Naive B cell (primary cell): ENCODE results near the gene ZBED4. TPM values are rescaled to one million over a fixed set of nuclear protein-coding genes. Genes with fewer than 3 reads are reported as not detected.

Experiments used
- ATAC-seq, 2 donors: fragments of 150-1000 bp; cut with Tn5 transposase; 2 replicates each; pipeline ENCODE4 v1.10.0; 2021; ENCODE audit warnings: low read depth in 2 of 2, mild to moderate bottlenecking in 2 of 2, moderate library complexity in 2 of 2
- DNase-seq: peaks from one replicate; pipeline ENCODE4 v3.0.0; 2022
- H3K27ac Mint-ChIP-seq, 6 donors: one replicate each; pipeline ENCODE4 v1.8.0; 2020 to 2022; ENCODE audit warnings: mild to moderate bottlenecking in 6 of 6, mixed read lengths in 6 of 6, moderate library complexity in 5 of 6, inconsistent platforms in 2 of 6
- H3K27me3 Mint-ChIP-seq, 3 donors: one replicate each; pipeline ENCODE4 v1.8.0; 2021 to 2022; ENCODE audit warnings: mixed read lengths in 3 of 3, mild to moderate bottlenecking in 1 of 3
- H3K36me3 Mint-ChIP-seq, 2 donors: one replicate each; pipeline ENCODE4 v1.8.0; 2020 to 2022; ENCODE audit warnings: mixed read lengths in 2 of 2, inconsistent platforms in 1 of 2, mild to moderate bottlenecking in 1 of 2
- H3K4me1 Mint-ChIP-seq, 3 donors: one replicate each; pipeline ENCODE4 v1.8.0; 2020 to 2022; ENCODE audit warnings: mixed read lengths in 3 of 3, inconsistent platforms in 1 of 3, mild to moderate bottlenecking in 1 of 3, moderate library complexity in 1 of 3
- H3K4me3 Mint-ChIP-seq, 8 donors: one replicate each; pipeline ENCODE4 v1.8.0; 2020 to 2022; ENCODE audit warnings: mild to moderate bottlenecking in 8 of 8, mixed read lengths in 8 of 8, moderate library complexity in 8 of 8, inconsistent platforms in 2 of 8
- H3K9me3 Mint-ChIP-seq, 7 donors: one replicate each; pipeline ENCODE4 v1.8.0; 2020 to 2022; ENCODE audit warnings: mixed read lengths in 7 of 7, mild to moderate bottlenecking in 5 of 7, inconsistent platforms in 2 of 7, moderate library complexity in 1 of 7
- polyA plus RNA-seq, 6 donors: library from polyadenylated mRNA; unstranded; fragments of 300-500 nt; fragmentation: Illumina TruSeq; gene quantifications; one replicate each; pipeline ENCODE4 v1.2.3, GENCODE V29; 2021; ENCODE audit warnings: low read depth in 6 of 6

Gene ZBED4
- polyA plus RNA-seq, 6 donors from 2014 or later = 3.8 to 10.3 (median 6.1) TPM

DNA sequence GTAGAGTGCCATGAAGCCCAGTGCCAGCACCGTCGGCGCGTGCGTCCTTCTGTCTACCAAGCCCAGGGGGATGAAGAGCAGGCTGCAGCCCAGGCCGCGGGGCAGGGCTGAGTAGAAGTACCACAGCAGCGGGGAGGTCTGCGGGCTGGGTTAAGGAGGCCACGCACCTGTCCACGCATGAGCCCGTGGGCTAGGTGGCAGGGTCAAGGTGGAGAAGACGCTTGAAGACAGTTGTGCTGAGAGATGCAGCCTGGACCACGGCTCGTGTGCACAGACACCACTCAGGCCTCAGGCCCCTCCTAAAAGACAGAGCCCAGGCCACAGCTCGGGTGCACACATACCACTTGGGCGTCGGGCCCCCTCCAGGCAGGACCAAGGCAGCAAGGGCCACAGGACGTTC, 54.2 kb downstream of the ZBED4 start:
- ATAC-seq (no peak), DNase-seq (no peak)
- H3K36me3 Mint-ChIP-seq = peaks cover 6 to 11% of the 10 kb centered on the region in 2 donors
- no peak overlapping the region for H3K4me3 Mint-ChIP-seq
- H3K27me3 Mint-ChIP-seq = no peaks in the 10 kb centered on the region
- H3K27ac Mint-ChIP-seq = peak overlapping the region in 3 of 6 donors; percentile 19 to 73 (median 42)
- peaks cover 6 to 13% (median 7%) of the 10 kb centered on the region in 3 donors for H3K4me1 Mint-ChIP-seq
- H3K9me3 Mint-ChIP-seq = no peaks in the 10 kb centered on the region

DNA sequence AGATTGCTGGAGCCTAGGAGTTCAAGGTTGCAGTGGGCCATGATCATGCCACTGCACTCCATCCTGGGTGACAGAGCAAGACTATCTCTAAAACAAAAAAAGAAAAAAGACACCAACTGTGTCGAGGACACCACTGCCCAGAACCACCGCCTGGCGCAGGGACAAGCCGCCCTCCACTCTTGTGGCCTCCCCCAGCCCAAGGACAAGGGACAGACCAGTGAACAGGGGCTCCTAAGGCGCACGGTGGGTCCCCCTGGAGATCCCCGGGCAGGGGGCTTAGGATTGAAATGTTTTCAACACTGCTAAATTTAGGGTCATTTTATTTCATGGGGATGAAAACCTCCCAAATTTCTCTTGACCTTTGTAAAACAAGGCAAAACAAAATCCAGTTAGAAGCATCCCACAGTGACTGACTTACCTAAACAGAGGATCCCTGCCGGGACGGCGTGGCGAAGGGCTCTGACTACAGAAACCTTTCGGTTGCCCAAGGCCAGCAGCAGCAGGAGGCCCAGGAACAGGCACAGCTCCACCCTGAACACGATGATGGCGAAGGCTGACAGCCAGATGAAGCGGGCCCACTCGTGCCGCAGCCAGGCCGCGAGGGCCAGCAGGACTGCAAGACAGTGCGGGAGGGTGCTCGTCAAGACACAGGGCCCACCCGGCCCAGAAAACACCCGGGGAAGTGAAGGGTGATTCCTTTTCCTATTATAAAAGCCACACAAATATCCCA, 56.0 kb downstream of the ZBED4 start:
- DNase-seq (no peak), ATAC-seq (no peak)
- no peak overlapping the region for H3K4me3 Mint-ChIP-seq
- H3K27me3 Mint-ChIP-seq = no peaks in the 10 kb centered on the region
- no peaks in the 10 kb centered on the region for H3K9me3 Mint-ChIP-seq
- H3K4me1 Mint-ChIP-seq = peaks cover 6 to 13% (median 10%) of the 10 kb centered on the region in 3 donors
- H3K36me3 Mint-ChIP-seq = peaks cover 6 to 11% of the 10 kb centered on the region in 2 donors
- no peak overlapping the region for H3K27ac Mint-ChIP-seq

DNA sequence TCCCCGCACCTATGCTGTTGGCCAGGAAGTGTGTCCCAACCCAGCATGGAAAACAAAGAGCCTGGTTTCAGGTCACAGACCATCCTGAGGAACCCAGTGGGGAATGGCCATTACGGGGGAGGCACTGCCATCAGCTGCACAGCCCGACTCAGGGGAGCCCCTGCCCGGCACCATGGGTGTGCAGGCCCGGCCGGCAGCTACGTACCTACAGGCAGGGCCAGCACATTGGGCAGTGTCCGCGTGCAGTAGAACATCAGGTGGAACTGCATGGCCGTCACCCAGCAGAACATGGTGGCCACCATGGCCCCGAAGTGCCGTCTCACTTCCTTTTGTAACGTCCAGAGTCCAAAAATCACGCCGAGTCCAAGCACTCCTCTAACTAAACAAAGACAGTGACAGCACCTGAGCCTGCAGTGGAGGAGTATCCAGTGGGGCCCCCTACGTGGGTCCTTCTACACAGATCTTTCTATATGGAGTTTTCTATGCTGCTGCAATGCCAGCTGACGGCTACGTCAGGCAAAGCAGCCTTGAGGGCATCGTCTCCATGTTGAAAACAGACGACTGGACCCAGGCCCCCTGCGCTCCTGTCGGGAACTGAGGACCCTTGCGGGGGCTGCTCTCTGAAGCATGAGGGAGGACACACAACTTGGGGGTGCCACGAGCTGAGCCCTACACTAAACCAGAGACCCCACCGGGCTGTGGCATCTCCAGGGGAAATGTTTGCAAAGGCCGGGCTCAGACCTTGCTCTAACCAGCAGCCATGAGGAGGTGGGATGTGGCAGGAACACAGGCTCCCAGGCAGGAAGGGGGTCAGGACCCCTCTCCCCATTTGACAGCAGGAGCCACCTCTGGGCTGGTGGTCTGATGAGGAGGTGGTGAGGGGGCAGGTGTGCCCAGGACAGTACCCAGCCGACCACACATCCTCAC, 56.8 kb downstream of the ZBED4 start:
- Mint-ChIP-seq H3K27me3 (no peaks in the 10 kb centered on the region), H3K27ac (peak overlapping the region in 1 of 6 donors; percentile 60), H3K9me3 (no peaks in the 10 kb centered on the region), H3K4me1 (peaks cover 6 to 13% (median 10%) of the 10 kb centered on the region in 3 donors), H3K36me3 (peaks cover 6 to 11% of the 10 kb centered on the region in 2 donors), H3K4me3 (peak overlapping the region in 1 of 8 donors; percentile 12)
- no peak for DNase-seq
- no peak for ATAC-seq

DNA sequence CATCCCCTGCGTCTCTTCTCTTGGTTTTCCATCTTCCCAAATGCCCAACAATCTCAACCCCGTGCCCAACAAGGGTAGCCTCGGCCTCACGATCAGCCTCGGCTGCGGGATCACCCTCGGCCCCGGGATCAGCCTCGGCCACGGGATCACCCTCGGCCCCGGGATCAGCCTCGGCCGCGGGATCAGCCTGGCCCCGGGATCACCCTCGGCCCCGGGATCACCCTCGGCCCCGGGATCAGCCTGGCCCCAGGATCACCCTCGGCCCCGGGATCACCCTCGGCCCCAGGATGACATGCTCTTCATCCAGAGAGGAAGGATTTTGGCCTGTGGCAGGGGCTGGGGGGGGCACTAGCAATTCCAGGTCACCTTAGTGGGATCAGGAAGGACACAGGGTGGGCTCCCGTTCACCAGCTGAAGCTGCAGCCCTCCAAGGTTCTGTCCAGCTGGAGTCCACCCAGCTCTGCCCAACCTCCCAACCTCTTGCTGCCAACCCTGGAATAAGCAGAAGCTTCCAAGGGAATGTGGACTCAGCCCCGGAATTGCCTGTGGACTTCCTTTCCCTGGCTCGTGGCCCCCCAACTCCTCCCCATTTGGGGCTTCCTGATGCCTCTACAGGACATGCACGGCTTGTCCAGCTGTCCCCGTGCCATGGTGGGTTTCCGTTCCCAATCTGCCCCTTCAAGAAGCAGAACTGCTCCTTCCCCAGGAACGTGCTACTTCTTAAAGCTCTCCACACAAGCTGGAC, 58.4 kb downstream of the ZBED4 start:
- no peak for ATAC-seq
- no peak for DNase-seq

DNA sequence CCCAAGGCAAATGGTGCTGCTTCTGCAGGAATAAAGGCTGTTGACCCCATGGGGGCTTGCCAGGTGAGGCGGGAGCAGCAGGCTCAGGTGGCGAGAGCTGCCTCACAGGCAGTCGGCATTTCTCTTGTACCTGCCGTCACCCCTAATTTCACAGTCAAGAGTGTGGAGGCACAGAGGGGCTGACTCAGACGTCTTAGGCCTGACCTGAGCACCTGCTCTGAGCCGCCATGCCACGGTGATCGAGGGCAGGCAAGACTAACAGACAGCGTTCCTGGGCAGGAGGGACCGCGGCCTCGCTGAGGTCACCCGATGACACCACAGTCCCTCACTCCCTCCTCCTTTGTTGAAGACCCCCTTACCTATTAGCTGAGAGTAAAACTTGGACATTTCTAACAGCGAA, 59.4 kb downstream of the ZBED4 start:
- H3K27ac Mint-ChIP-seq = peak overlapping the region in 1 of 6 donors; percentile 49
- H3K27me3 Mint-ChIP-seq = no peaks in the 10 kb centered on the region
- ATAC-seq = no peak
- no peak for DNase-seq
- H3K4me3 Mint-ChIP-seq = no peak overlapping the region
- no peaks in the 10 kb centered on the region for H3K9me3 Mint-ChIP-seq
- no peaks in the 10 kb centered on the region for H3K36me3 Mint-ChIP-seq
- peaks cover 4 to 17% (median 9%) of the 10 kb centered on the region in 3 donors for H3K4me1 Mint-ChIP-seq

More for the DNA sequence above, 58.4 kb downstream of the ZBED4 start:
- Mint-ChIP-seq H3K4me1 (peaks cover 7 to 17% (median 11%) of the 10 kb centered on the region in 3 donors), H3K27ac (peak overlapping the region in 1 of 6 donors; percentile 86), H3K4me3 (no peak overlapping the region), H3K36me3 (peaks cover 6 to 9% of the 10 kb centered on the region in 2 donors), H3K9me3 (no peaks in the 10 kb centered on the region), H3K27me3 (no peaks in the 10 kb centered on the region)

DNA sequence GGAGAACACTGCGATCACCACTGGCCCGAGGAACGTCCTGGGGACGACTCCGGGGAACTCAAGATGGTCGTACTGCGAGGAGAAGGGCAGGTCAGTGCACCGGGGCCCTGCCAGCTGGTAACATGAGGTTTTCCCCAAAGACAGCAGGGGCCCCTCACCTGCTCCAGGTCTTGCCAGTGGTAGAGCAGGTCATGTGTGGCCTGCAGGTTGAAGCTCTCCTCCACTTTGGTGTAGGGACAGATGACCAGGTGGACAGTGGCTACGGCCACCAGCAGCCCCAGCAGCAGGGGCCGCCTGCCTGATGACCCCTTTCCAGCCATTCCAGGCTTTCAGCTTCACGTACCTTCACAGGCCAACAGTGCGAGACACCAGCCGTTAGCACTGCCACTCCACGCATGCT, 59.8 kb downstream of the ZBED4 start:
- Mint-ChIP-seq H3K36me3 (no peaks in the 10 kb centered on the region), H3K27me3 (no peaks in the 10 kb centered on the region), H3K4me3 (peak overlapping the region in 1 of 8 donors; percentile 41), H3K9me3 (no peaks in the 10 kb centered on the region), H3K4me1 (peaks cover 4 to 17% (median 9%) of the 10 kb centered on the region in 3 donors), H3K27ac (no peak overlapping the region)
- ATAC-seq (no peak), DNase-seq (no peak)

DNA sequence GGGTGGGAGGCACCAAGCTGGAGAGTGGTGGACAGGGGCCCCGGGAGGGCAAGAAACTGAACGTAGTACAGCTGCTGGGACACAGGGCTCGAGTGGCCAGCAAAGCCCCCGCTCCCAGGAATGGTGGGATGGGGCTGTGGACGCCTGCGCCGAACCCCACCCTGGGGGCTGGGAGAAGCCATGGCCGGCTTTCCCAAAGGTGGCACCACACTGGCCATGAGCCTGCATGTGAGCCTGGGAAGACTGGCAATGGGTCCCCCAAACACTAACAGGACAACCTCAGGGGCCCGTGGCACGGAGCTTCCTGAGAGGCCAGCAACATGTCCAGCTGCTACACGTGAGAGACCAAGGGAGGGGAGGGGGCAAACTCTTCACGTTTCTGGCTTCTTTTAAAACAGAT, 60.6 kb downstream of the ZBED4 start:
- Mint-ChIP-seq H3K4me3 (peak overlapping the region in 1 of 8 donors; percentile 41), H3K27ac (no peak overlapping the region), H3K4me1 (peaks cover 4 to 17% (median 9%) of the 10 kb centered on the region in 3 donors), H3K36me3 (no peaks in the 10 kb centered on the region), H3K27me3 (no peaks in the 10 kb centered on the region), H3K9me3 (no peaks in the 10 kb centered on the region)
- DNase-seq (no peak), ATAC-seq (no peak)

DNA sequence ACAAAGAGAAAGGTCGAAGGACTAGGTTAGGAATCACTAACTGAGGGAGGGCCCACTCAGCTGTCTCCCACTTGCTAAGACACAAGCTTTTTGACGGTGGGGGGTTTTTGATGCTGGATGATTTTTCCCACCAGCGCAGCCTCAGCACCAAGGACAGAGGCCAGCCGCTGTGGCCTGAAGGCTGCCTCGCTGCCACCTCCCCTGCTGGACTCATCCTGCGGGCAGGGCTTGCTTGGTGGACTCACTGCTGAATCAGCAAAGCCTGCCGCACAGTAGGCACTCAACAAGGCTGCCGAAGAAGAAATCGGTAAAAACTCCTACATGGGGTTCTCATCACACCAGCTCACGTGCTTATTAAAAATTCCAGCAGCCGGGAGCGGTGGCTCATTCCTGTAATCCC, 62.0 kb downstream of the ZBED4 start:
- no peaks in the 10 kb centered on the region for H3K9me3 Mint-ChIP-seq
- H3K27me3 Mint-ChIP-seq = no peaks in the 10 kb centered on the region
- peak overlapping the region in 1 of 6 donors; percentile 24 for H3K27ac Mint-ChIP-seq
- H3K36me3 Mint-ChIP-seq = no peaks in the 10 kb centered on the region
- H3K4me3 Mint-ChIP-seq = peak overlapping the region in 2 of 8 donors; percentile 41 to 90
- peaks cover 4 to 26% (median 9%) of the 10 kb centered on the region in 3 donors for H3K4me1 Mint-ChIP-seq
- DNase-seq = no peak
- ATAC-seq = no peak

DNA sequence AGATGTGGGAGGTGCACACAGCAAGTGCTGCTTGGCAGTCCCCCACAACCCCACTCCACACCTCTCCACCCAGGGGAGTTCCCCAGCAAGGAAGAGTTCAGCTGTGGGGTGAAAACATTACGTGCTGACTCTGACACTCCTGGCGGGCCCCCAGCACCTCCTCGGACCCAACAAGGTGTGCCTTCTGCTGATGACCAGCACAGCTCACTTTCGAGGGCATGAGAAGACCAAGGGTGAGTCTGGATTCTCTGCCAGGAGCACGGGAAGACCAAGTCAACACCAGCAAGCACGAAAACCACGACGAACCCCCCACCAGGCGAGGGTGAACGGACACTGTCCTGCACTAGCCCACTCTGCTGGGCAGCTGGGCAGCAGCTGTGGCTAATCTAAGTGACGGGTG, 63.2 kb downstream of the ZBED4 start:
- DNase-seq (no peak), ATAC-seq (no peak)
- Mint-ChIP-seq H3K36me3 (no peaks in the 10 kb centered on the region), H3K4me3 (peak overlapping the region; percentile 58 to 94 (median 90)), H3K4me1 (peaks cover 4 to 27% (median 9%) of the 10 kb centered on the region in 3 donors), H3K27me3 (no peaks in the 10 kb centered on the region), H3K9me3 (no peaks in the 10 kb centered on the region), H3K27ac (peak overlapping the region in 2 of 6 donors; percentile 69 to 92)

DNA sequence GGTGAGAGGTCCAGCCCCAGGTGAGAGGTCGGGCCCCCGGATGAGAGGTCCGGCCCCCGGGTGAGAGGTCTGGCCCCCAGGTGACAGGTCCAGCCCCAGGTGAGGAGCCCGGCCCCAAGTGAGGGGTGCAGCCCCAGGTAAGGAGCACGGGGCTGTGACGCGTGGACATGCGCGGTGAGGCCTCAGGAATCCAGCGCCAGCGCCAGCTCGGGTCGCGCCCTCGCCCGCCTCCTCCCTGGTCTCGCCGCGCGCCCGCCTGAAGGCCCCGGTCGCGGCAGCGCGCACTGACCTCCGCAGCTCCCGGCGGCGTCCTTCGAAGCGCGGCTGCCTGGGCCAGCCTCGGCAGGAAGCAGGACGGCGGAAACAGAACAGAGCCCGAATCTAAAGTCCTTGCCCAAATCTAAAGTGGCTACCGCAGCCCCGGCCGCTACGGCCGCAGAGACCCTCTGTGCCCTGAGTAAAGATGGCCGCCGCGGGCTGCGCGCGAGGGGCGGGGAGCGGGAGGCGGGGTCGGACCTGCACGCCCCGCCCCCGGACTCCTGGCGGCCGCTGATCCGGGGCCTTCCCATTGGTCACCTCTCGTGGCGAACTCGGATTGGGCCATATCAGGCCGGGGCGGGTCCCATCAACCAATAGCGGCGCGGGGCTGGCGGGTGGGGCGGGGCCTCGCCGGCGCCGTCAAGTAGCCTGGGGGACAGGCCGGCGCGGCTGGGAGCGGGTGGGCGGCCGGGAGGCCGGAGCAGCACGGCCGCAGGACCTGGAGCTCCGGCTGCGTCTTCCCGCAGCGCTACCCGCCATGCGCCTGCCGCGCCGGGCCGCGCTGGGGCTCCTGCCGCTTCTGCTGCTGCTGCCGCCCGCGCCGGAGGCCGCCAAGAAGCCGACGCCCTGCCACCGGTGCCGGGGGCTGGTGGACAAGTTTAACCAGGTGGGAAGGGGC, 64.6 kb downstream of the ZBED4 start, which contains the start of the genes ALG12 and CRELD2:
Gene ALG12, minus strand, starts transcription at position 465 of the 937 bp plus-strand sequence. CDS start 4,673 bp downstream, outside the sequence.
Gene CRELD2, plus strand, starts transcription at position 661 of the 937 bp plus-strand sequence. Its CDS starts 136 bp downstream, at position 797.
- ATAC-seq (peak; percentile 95 to 96), DNase-seq (peak; percentile 96)
- peak within 1 kb of the TSS; percentile 78 to 94 (median 90) for H3K4me3 Mint-ChIP-seq
- H3K36me3 Mint-ChIP-seq = no peaks in the 10 kb centered on the region
- peaks cover 0 to 31% (median 9%) of the 10 kb centered on the region in 3 donors for H3K4me1 Mint-ChIP-seq
- H3K27ac Mint-ChIP-seq = peak within 1 kb of the TSS; percentile 26 to 94 (median 86)
- no peaks in the 10 kb centered on the region for H3K27me3 Mint-ChIP-seq
- no peaks in the 10 kb centered on the region for H3K9me3 Mint-ChIP-seq

DNA sequence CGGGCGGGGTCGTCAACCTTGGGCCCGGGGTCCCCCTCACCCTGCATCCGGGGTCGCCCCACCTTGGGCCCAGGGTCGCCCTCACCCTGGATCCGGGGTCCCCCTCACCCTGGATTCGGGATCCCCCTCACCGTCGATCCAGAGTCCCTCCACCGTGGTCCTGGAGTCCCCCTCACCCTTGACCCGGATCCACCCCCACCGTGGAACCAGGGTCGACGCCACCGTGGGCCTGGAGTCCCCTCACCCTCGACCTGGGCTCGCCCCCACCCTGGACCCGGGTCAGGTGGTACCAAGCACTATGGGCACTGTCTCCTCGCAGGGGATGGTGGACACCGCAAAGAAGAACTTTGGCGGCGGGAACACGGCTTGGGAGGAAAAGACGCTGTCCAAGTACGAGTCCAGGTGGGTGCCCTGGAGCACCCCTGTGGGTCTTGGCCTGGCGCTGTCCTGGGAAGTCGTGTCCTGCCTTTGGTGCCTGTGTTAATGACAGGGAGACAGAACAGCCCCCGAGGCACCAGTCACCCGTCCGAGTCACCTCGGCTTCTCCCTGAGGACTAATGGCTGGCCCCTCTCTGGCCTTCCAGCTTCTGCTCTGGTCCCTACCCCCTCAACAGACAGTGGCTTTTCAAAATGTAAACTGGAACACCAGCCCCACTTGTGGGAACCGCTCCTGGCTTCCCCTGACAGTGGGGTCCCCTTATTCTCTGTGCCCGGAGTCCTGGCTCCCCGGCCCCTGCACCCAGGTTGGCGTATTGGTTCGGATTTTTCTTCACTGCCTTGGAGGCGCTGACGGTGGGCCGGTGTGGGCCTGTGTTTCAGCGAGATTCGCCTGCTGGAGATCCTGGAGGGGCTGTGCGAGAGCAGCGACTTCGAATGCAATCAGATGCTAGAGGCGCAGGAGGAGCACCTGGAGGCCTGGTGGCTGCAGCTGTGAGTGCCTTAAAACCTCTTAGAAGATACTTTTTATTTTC, 65.6 kb downstream of the ZBED4 start:
- Mint-ChIP-seq H3K9me3 (no peaks in the 10 kb centered on the region), H3K4me3 (peak overlapping the region; percentile 71 to 87 (median 79)), H3K27ac (peak overlapping the region in 5 of 6 donors; percentile 26 to 88 (median 58)), H3K27me3 (no peaks in the 10 kb centered on the region), H3K4me1 (peaks cover 0 to 37% (median 9%) of the 10 kb centered on the region in 3 donors), H3K36me3 (no peaks in the 10 kb centered on the region)
- ATAC-seq (no peak), DNase-seq (no peak)
